GM19397 (cell line): ENCODE data around the gene ZBTB20.

Experiments
- ATAC-seq: cut with Tn5 transposase; IDR thresholded peaks from one replicate; pipeline ENCODE4 v1.9.1; 2021; ENCODE audit warnings: mild to moderate bottlenecking, moderate library complexity; ENCODE audit not compliant: unreplicated experiment

Gene ZBTB20

GRCh38 chr3:115092220-115092791 is 54.8 kb downstream of the ZBTB20 start:
- ATAC-seq: peak; percentile 77

- ATAC-seq: no peak
Measured at GRCh38 chr3:115090712-115091111, 56.4 kb downstream of the ZBTB20 start.

- ATAC-seq: no peak
Measured at GRCh38 chr3:115089481-115089880, 57.6 kb downstream of the ZBTB20 start.

GRCh38 chr3:115087512-115087911 is 59.6 kb downstream of the ZBTB20 start:
- ATAC-seq: no peak

- ATAC-seq: no peak
Measured at GRCh38 chr3:115086344-115086743, 60.7 kb downstream of the ZBTB20 start.

GRCh38 chr3:115085197-115085865 is 61.8 kb downstream of the ZBTB20 start:
- no peak for ATAC-seq

GRCh38 chr3:115084686-115085085 is 62.4 kb downstream of the ZBTB20 start:
- no peak for ATAC-seq

- ATAC-seq: no peak
Measured at GRCh38 chr3:115082260-115082659, 64.8 kb downstream of the ZBTB20 start.

GRCh38 chr3:115081444-115081843 is 65.6 kb downstream of the ZBTB20 start:
- no peak for ATAC-seq

GRCh38 chr3:115077501-115078250 is 69.4 kb downstream of the ZBTB20 start:
- ATAC-seq: no peak

- no peak for ATAC-seq
Measured at GRCh38 chr3:115074502-115074901, 72.6 kb downstream of the ZBTB20 start.

- no peak for ATAC-seq
Measured at GRCh38 chr3:115072265-115073021, 74.6 kb downstream of the ZBTB20 start.

GRCh38 chr3:115071601-115072000 is 75.5 kb downstream of the ZBTB20 start:
- ATAC-seq: no peak

GRCh38 chr3:115071166-115071565 is 75.9 kb downstream of the ZBTB20 start:
- no peak for ATAC-seq

- no peak for ATAC-seq
Measured at GRCh38 chr3:115068799-115069198, 78.3 kb downstream of the ZBTB20 start.

GRCh38 chr3:115062412-115062956 is 84.6 kb downstream of the ZBTB20 start:
- ATAC-seq: no peak

- ATAC-seq: no peak
Measured at GRCh38 chr3:115062009-115062408, 85.1 kb downstream of the ZBTB20 start.

GRCh38 chr3:115052906-115053305 is 94.2 kb downstream of the ZBTB20 start:
- no peak for ATAC-seq

- no peak for ATAC-seq
Measured at GRCh38 chr3:115042351-115042750, 104.7 kb downstream of the ZBTB20 start.

GRCh38 chr3:115040673-115041286 is 106.3 kb downstream of the ZBTB20 start:
- no peak for ATAC-seq

- ATAC-seq: no peak
Measured at GRCh38 chr3:115040246-115040645, 106.8 kb downstream of the ZBTB20 start.
